GM21381 (cell line): ENCODE results near the gene ATP13A3.
"Not testable (repeated sequence)": the region's sequence is repeated elsewhere in the genome, so short reads cannot be mapped to it uniquely, and the experiment has no call there.

ENCODE experiments used
- ATAC-seq: cut with Tn5 transposase; IDR thresholded peaks from one replicate; pipeline ENCODE4 v1.9.1; 2021; ENCODE audit warnings: mild to moderate bottlenecking, moderate library complexity; ENCODE audit not compliant: unreplicated experiment

Gene ATP13A3

DNA sequence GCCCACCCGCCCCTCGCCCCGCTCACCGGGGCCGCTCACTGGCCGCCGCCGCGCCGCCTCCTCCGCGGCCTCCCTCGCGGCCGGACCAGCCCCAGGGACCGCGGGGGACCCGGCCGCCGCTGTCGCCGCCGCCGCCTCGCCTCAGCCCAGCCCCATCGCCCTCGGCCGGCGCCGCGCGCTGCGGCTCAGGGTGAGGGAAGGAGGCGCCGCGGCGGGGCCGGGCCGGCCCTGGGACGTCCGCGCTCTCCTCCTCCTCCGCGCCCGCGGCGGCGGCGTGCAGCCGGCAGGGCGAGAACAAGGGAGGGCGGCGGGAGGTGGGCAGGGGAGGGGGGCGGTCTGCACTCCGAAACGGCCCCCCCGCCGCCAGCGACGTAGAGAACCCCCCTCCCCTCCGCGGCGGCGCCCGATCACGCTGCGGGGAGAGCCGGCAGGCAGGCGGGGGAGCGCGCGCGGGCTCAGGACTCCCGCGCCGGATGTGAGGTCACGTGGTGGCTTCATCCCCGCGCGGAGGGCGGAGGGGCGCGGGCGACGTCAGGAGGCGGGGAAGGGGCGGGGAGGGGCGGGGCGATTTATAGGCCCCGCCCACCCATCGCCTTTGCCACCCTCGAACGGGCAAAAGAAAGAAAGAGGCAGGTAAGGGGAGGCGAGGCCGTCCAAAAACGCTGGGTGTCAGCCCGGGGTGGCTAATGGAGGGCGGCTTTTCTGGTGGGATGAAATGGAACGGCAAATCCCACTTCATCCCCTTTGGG lies at the start of gene ATP13A3:
ATP13A3 (minus strand) TSS at position 463 of the 749 bp plus-strand sequence. CDS start 24,812 bp downstream, outside the sequence.
- ATAC-seq: peak; percentile 69

DNA sequence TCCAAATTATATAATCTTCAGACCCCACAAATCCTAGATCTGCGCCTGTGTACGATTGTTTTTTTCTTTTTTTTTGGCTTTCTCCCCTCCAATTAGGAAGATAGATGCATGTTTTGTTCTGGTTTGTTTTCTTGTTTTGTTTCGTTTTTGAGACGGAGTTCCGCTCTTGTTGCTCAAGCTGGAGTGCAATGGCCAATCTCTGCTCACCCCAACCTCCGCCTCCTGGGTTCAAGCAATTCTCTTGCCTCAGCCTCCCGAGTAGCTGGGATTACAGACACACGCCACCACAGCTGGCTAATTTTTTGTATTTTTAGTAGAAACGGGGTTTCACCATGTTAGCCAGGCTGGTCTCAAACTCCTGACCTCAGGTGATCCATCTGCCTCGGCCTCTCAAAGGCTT lies 48.4 kb upstream of the ATP13A3 start:
- ATAC-seq: not testable (repeated sequence)

DNA sequence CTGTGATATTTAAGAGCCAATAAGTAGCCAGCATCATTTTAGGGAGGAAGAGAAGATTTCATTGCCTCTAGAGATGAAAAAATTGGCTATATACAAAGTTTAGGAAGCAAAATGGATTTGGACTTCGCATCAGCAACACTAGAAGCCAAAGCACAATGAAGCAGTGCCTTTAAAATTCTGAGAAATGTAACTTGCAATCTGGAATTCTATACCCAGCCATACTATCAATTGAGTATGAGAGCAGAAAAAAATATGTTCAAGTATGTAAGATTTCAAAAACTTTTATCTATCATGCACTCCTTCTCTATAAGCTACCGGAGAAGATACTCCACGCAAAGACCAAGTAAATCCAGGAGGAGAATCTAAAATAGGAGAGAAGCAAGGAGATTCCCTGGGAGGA lies 47.4 kb upstream of the ATP13A3 start:
- ATAC-seq: no peak

DNA sequence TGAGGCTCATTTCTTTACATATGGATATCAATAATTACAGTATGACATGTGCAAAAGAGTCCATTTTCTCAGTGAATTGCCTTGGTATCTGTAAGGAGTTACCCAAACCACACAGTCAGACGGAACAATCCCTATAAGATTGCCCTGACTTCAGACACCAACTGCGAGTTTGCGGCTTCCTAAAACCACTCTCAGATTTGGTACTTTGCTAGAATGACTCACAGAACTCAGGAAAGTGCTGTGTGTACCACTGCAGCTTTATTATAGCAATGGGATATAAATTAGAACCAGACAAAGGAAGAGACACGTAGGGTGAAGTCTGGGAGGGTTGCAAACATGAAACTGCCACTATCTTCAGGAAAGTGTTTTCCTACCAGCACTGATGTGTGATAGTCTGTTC lies 45.8 kb upstream of the ATP13A3 start:
- ATAC-seq: no peak

DNA sequence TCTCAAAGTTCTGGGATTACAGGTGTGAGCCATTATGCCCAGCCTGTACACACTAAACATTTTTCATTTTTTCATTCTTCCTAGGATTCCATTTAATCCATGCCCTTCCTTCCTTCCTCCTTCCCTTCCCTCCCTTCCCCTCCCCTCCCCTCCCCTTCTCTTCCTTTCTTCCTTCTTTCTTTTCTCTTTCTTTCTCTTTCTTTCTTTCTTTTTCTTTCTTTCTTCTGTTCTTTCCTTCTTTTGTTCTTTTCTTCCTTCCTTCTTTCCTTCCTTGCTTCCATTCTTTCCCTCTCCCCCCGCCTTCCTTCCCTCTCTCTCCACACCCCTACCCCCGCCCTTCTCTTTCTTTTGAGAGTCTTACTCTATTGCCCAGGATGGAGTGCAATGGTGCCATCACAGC lies 40.9 kb upstream of the ATP13A3 start:
- ATAC-seq: no peak

DNA sequence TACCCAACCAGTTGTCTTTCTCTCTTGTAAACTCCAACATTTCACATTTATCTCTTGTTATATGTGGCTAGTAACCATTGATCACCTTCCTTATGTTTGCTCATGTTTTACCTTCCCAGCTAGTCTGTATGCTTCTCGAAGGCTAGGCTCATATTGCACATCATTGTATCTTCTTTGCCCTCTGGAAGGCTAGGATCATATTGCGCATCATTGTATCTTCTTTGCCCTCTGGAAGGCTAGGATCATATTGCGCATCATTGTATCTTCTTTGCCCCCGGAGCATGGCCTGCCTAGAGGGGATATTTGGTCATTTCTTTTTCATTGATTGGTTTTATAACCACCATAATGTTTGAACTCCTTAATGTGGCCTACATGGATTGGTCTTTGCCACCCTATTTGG lies 39.4 kb upstream of the ATP13A3 start:
- ATAC-seq: no peak

DNA sequence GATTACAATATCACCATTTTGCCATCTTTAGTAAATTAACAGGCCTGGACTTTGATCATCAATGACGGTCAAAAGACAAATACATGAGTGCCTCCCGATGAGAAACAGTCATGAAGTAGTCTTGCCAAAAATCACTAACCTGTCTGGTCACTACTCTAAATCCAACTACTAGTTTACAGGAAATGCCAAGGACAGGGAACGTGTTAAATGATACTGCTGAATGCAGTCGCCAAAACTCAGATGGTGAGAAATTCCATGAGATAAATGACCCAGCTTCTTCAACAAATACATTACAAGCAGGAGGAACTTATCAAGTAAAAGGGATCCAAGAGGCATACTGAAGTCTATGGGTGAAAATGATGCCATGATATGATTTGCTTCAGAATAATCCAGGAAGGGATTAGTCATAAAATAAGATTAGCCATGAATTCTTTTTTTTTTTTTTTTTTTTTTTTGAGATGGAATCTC lies 35.8 kb upstream of the ATP13A3 start:
- no peak for ATAC-seq

DNA sequence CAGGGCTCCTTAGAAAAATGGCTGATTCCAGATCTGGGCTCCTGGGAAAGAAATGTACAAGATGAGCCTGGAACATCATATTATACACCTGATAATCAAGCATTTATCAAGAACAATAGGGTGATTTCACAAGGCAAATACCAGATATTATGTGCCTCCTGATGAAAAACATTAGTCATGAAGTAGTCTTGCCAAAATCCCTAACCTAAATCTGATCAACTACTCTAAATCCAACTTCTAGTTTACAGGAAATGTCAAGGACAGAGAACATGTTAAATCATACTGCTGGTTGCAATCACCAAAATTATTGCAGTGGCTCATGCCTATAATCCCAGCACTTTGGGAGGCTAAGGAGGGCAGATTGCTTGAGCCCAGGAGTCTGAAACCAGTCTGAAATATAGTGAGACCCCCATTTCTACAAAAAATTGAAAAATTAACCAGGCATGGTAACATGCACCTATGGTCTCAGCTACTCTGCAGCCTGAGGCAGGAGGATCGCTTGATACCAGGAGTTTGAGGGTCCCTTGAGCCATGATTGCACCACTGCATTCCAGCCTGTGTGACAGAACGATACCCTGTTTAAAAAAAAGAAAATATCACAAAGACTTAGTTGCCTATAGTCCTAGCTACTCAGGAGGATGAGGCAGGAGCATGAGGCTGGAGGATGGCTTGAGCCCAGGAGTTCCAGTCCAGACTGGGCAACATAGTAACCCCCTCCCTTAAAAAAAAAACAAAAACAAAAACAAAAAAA lies 34.9 kb upstream of the ATP13A3 start:
- ATAC-seq: no peak

DNA sequence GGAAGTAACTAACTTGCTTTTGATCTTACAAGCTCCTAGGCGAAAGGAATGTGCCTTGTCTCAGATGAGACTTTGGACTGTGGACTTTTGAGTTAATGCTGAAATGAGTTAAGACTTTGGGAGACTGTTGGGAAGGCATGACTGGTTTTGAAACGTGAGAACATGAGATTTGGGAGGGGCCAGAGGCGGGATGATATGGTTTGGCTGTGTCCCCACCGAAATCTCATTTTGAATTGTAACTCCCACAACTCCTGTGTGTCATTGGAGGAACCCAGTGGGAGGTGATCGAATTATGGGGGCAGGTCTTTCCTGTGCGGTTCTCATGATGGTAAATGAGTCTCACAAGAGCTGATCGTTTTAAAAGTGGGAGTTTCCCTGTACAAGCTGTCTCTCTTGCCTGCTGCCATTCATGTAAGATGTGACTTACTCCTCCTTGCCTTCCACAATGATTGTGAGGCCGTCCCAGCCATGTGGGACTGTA lies 33.9 kb upstream of the ATP13A3 start:
- ATAC-seq: not testable (repeated sequence)

DNA sequence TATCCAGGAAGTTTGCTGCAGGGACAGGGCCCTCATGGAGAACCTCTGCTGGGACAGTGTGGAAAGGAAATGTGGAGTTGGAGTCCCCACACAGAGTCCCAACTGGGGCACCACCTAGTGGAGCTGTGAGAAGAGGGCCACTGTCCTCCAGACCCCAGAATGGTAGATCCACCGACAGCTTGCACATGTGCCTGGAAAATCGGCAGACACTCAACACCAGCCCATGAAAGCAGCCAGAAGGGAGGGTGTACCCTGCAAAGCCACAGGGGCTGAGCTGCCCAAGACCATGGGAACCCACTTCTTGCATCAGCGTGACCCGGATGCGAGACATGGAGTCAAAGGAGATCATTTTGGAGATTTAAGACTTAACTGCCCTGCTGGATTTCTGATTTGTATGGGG lies 33.4 kb upstream of the ATP13A3 start:
- ATAC-seq: not testable (repeated sequence)

DNA sequence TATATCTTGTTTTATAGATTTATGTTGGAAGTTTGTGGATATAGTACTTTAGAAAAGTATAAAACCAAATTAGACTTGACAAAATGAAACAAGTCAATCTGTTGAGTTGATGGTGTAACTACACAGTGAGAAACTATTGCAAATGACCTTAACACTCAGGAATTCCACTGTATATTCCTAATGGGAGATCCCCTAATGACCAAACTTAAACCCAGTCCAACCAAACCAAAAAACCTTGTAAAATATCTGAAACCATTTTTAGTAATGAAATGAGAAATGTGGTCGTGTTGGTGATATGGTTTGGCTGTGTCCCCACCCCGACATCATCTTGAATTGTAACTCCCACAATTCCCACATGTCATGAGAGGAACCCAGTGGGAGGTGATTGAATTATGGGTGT lies 31.9 kb upstream of the ATP13A3 start:
- no peak for ATAC-seq

DNA sequence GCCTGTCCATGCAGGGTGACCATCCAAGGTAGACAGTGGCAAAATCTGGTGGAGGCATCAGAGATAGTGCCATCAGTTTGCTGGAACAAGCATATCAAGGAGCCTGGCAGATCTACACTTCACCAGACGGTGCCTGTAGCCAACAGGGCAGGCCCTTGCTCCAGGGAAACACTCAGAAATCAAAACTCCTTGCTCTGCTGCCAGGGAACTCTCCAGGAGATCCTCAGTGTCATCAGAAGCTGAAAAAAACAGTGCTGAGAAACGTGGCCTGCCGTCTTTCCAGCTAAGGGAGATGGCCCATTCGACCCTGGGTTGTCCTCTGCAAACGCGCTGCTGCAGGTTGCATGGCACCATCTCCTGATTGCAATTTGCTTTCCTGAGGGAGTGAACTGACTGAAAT lies 30.5 kb upstream of the ATP13A3 start:
- no peak for ATAC-seq

DNA sequence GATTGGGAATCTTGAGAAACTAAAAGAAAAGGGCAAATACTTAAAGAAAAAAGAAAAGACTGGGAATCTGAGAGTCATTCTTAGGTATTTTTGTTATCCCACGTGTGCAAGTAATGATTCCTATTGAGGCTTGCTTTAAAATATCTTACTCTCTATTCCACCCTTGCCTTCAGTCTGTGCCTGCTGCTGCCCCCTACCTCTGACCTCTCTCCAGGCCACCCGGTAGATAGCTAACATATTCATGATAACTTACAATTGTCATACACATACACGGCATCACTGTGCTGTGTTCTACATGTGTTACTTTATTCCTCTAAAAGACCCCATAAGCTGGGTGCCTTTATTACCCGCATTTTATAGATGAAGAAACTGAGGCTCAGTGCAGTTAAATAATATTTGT lies 27.8 kb upstream of the ATP13A3 start:
- ATAC-seq: no peak

DNA sequence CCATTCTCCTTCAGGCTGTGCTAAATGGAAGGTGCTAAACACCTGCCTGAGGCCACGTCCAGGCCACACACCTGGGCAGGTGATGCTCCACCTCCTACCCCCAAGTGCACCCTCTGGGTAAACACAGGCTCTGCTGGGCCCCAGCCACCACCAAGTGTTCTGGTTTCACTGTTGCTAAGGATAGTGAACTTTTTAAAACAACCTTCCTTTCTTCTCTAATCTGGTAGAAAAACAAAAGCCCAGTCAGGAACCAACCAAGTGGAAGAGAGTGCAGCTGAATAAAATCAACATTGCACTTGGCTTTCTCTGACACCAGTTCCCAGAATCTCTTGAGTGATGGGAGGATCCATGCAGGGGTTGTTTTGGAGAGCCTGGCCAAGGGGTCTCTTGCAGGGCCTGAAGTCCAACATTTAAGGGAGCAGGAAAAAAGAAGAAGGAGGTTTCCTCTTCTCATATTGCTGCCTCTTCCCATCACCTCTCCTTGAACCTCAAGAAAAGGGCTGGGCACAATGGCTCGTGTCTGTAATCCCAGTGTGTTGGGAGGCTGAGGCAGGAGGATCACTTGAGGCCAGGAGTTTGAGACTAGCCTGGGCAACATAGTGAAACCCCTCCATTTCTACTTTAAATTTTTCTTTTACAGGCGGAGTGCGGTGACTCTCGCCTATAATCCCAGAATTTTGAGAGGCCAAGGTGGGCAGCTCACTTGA lies 26.2 kb upstream of the ATP13A3 start:
- no peak for ATAC-seq

DNA sequence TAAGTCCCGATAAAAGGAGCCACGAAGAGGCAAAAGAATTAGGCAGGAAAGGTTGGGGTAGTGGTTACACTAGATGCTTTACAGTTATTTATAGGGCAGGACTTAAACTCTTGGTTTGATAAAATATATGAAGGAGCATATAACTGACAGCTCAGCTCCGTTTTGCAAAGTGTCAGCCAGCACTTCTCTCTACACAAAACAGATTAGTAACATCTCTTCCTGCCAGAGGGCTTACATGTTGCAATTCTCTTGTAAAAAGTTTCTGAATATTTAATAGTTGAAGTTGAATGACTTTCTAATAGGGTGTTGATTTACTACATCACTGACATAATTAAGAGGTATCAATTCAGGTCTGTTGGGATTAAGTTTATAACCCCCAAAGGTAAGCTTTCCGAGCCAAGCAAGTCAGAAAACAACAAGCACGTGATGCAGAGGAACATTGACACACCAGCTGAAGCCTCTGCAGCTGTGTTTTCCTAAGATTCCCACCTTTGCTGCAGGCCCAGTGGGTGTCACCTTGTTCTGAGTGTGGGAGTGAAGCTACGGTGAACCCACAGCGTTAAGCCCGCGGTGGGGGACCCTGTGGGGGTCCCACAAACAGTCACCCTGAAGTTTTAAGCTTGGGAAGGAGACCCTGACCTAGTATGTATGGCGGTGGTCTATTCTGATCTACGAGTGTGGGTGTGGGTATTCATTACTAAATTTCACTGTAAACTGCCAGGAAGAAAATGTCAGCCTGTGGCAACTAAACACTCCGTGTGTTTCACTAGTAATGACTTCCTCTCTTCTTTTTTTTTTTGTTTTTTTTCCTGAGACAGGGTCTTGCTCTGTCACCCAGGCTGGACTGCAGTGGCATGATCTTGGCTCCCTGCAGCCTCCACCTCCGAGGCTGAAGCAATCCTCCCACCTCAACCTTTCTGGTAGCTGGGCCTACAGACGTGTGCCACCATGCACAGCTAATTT lies 22.0 kb upstream of the ATP13A3 start:
- ATAC-seq: no peak

DNA sequence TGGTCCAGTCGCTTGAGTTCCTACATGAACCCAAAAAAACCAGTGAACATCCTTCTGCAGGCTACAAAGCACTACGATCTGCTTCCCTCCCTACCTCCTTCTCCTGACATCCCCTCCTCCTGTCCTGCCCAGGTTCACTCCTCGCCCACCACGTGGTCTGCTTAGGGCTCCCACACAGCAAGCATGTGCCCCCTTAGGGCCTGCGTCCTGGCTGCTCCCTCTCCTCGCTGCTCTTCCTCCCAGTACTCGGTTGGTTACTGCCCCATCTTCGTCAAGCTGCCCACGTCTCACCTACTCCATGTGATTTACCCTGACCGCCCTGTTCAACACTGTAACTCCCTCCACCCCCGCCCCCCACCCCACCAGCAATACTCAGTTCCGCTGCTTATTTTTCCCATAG lies 20.8 kb upstream of the ATP13A3 start:
- no peak for ATAC-seq

DNA sequence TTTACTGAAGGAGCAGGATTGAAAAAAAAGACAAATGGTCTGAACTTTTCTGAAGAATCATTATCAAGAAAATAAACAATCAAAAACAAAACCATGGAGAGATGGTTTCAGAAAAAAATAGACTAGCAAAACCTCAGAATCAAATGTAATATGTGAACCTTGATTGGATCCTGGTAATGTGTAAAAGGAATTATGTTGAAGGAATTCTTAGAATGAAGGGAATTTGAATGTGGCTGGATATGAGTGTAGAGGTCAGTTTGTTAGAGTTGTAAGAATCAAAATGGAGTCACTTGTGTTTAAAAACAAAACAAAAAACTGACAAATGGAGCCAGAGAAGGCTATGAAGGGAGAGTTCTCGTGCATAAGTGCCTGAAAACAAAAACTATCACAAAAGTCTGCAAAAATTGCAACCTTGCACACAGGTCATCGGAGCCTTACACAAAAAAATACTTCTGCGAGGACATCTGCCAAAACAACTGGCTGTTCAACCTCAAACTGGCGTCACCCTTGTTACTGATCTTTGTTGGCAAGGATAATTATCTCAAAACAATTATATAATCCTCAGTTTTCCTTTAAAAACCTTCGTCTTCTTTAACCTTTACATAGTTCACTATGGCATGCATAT lies 19.1 kb upstream of the ATP13A3 start:
- no peak for ATAC-seq

DNA sequence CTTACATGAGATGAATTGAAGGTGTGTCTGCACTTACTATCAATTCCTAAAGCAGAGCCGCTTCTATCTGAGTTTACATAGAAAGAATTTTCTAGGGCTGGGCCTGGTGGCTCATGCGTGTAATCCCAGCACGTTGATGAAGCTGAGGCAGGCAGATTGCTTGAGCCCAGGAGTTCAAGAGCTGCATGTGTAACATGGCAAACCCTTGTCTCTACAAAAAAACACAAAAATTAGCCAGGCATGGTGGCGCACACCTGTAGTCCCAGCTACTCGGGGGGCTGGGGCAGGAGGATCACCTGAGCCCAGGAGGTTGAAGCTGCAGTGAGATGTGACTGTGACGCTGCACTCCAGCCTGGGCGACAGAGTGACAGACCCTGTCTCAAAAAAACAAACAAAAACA lies 18.1 kb upstream of the ATP13A3 start:
- no peak for ATAC-seq

DNA sequence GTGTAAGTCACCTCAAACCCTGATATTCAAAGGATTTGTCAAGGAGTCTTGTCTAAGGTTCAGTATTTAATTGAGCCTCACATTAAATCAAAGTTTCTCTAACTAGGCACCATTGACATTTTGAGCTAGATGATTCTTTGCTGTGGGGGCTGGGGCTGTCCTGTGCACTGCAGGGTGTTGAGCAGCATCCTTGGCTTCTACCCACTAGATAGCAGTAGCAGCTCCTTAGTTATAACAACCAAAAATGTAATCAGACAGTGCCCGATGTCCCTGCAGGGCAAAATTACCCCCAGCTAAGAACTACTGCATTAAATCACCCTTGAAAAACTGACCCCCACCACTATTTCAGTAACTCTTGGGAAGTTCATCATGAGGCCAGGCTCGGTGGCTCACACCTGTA lies 17.3 kb upstream of the ATP13A3 start:
- no peak for ATAC-seq

DNA sequence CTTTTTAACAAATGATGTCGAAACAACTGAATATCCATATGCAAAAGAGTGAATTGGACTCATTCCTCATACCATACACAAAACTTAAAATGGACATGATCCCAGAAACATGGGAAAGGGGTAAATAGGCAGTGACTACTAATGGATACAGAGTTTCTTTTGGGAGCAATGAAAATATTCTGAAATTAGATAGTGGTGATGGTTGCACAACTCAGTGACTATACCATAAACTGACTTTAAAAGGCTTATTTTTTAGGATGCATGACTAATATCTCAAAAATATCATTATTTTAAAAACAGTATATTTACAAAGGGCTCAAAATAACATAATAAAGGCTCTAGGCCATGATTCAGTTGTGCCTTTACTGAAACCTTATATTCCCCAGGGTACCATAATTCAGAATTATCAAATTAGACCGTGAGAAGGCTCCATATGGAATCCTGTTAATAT lies 16.3 kb upstream of the ATP13A3 start:
- ATAC-seq: no peak
